Neural progenitor cell (in vitro differentiated cells): Measurements from ENCODE around the gene SLC16A5.
"Not testable (repeated sequence)": the region's sequence is repeated elsewhere in the genome, so short reads cannot be mapped to it uniquely, and the experiment has no call there.

Experiments used
- EZH2phosphoT487 ChIP-seq: fragments of 200-600 bp; sonication (generic); IDR thresholded peaks from 2 replicates; pipeline ENCODE4 v1.6.1; 2017; ENCODE audit warnings: antibody characterized with exemption
- TF ChIP-seq, protein P1 (sequence below): fragments of 200-600 bp; sonication (generic); IDR thresholded peaks from 2 replicates; pipeline ENCODE4 v1.5.1; 2017; ENCODE audit warnings: antibody characterized with exemption, mild to moderate bottlenecking

DNA sequence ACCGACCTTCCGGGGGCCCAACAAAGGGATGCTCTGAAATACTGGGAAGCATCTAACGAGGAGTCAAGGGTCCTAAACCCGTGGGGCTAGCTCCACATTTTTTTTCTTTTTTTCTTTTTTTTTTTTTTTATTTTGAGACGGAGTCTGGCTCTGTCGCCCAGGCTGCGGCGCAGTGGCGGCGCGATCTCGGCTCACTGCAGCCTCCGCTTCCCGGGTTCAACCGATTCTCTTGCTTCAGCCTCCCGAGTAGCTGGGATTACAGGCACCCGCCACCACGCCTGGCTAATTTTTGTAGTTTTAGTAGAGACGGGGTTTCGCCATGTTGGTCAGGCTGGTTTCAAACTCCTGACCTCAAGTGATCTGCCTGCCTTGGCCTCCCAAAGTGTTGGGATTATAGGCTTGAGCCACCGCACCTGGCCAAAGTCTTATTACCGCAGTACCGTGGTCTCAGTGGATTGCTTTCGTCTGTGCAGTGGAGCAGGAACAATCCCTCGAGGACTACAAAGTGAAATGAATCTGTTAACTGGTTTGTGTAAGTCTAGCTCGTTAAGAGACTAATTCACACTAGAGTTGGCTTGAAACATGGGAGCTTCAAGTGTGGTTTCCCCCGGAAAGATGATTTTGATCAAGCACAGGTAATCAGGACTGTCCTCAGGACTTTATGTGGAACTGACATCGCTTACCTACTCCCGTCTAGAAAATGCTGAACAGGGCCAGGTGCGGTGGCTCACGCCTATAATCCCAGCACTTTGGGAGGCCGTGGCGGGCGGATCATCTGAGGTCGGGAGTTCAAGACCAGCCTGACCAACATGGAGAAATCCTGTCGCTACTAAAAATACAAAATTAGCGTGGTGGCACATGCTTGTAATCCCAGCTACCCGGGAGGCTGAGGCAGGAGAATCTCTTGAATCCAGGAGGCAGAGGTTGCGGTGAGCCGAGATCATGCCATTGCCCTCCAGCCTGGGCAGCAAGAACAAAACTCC, 44.6 kb downstream of the SLC16A5 start:
- not testable (repeated sequence) for TF ChIP-seq EZH2phosphoT487
- TF ChIP-seq, protein P1, sequence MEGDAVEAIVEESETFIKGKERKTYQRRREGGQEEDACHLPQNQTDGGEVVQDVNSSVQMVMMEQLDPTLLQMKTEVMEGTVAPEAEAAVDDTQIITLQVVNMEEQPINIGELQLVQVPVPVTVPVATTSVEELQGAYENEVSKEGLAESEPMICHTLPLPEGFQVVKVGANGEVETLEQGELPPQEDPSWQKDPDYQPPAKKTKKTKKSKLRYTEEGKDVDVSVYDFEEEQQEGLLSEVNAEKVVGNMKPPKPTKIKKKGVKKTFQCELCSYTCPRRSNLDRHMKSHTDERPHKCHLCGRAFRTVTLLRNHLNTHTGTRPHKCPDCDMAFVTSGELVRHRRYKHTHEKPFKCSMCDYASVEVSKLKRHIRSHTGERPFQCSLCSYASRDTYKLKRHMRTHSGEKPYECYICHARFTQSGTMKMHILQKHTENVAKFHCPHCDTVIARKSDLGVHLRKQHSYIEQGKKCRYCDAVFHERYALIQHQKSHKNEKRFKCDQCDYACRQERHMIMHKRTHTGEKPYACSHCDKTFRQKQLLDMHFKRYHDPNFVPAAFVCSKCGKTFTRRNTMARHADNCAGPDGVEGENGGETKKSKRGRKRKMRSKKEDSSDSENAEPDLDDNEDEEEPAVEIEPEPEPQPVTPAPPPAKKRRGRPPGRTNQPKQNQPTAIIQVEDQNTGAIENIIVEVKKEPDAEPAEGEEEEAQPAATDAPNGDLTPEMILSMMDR: not testable (repeated sequence)
